NCI-H2227 (cell line): ENCODE measurements around the gene PRTFDC1.
"Not testable (repeated sequence)": the region's sequence is repeated elsewhere in the genome, so short reads cannot be mapped to it uniquely, and the experiment has no call there.

Experiments
- DNase-seq: peaks from one replicate; lab custom pipeline; 2025; ENCODE audit not compliant: unreplicated experiment; lab: John Stamatoyannopoulos, UW

PRTFDC1 gene

GRCh38 chr10:24935504-24936292 lies 16.7 kb downstream of the PRTFDC1 start:
- no peak for DNase-seq

- no peak for DNase-seq
Observed at GRCh38 chr10:24931236-24931635, 21.2 kb downstream of the PRTFDC1 start.

- DNase-seq: no peak
Observed at GRCh38 chr10:24930427-24930826, 22.0 kb downstream of the PRTFDC1 start.

GRCh38 chr10:24929904-24930303 lies 22.5 kb downstream of the PRTFDC1 start:
- no peak for DNase-seq

GRCh38 chr10:24929056-24929544 lies 23.3 kb downstream of the PRTFDC1 start:
- DNase-seq: no peak

- DNase-seq: no peak
Observed at GRCh38 chr10:24928163-24928562, 24.2 kb downstream of the PRTFDC1 start.

GRCh38 chr10:24926557-24926956 lies 25.8 kb downstream of the PRTFDC1 start:
- no peak for DNase-seq

- DNase-seq: no peak
Observed at GRCh38 chr10:24925799-24926198, 26.6 kb downstream of the PRTFDC1 start.

- DNase-seq: not testable (repeated sequence)
Observed at GRCh38 chr10:24924483-24924882, 27.9 kb downstream of the PRTFDC1 start.

- not testable (repeated sequence) for DNase-seq
Observed at GRCh38 chr10:24922222-24922868, 30.1 kb downstream of the PRTFDC1 start.

GRCh38 chr10:24920907-24921881 lies 31.2 kb downstream of the PRTFDC1 start:
- no peak for DNase-seq

GRCh38 chr10:24920192-24920591 lies 32.2 kb downstream of the PRTFDC1 start:
- not testable (repeated sequence) for DNase-seq

GRCh38 chr10:24919629-24920028 lies 32.8 kb downstream of the PRTFDC1 start:
- DNase-seq: not testable (repeated sequence)

- DNase-seq: no peak
Observed at GRCh38 chr10:24917979-24918378, 34.4 kb downstream of the PRTFDC1 start.

GRCh38 chr10:24917493-24917892 lies 34.9 kb downstream of the PRTFDC1 start:
- DNase-seq: no peak

GRCh38 chr10:24916365-24916764 lies 36.0 kb downstream of the PRTFDC1 start:
- DNase-seq: no peak

- DNase-seq: no peak
Observed at GRCh38 chr10:24915304-24915703, 37.1 kb downstream of the PRTFDC1 start.

GRCh38 chr10:24914148-24914547 lies 38.3 kb downstream of the PRTFDC1 start:
- no peak for DNase-seq

GRCh38 chr10:24912215-24912614 lies 40.2 kb downstream of the PRTFDC1 start:
- no peak for DNase-seq

- no peak for DNase-seq
Observed at GRCh38 chr10:24911029-24911428, 41.4 kb downstream of the PRTFDC1 start.

GRCh38 chr10:24910574-24910973 lies 41.8 kb downstream of the PRTFDC1 start:
- no peak for DNase-seq
